ENCODE data around the gene LRP8.
A peak's percentile ranks its signal among the peaks of the same experiment; 100 is the strongest.

Gene LRP8

GRCh38 chr1:53368314-53369033, 40.6 kb upstream of the LRP8 start:
- Histone ChIP-seq H3K9me2 (replicated peaks; ENCODE audit: low read depth, low read length) (no peaks in the 10 kb centered on the region), H3K36me3 (ENCODE audit: insufficient read depth, low read length) (no peaks in the 10 kb centered on the region), H2AFZ (ENCODE audit: low read length) (no peak overlapping the region), H3F3A (ENCODE audit: low read depth) (no peaks in the 10 kb centered on the region), H3K9me3 (ENCODE audit: insufficient read depth, low read depth, low read length) (no peaks in the 10 kb centered on the region), H3K9ac (ENCODE audit: low read depth, low read length, poor library complexity, severe bottlenecking) (no peak overlapping the region), H3K4me3 (ENCODE audit: low read length, poor library complexity, severe bottlenecking) (no peak overlapping the region), H3K4me1 (ENCODE audit: insufficient read depth, low read length, poor library complexity, severe bottlenecking) (peaks cover 6% of the 10 kb centered on the region), H3K79me2 (ENCODE audit: insufficient read depth, low read length) (no peaks in the 10 kb centered on the region), H3K27me3 (ENCODE audit: insufficient read depth, low read length, poor library complexity, severe bottlenecking) (no peaks in the 10 kb centered on the region), H4K20me1 (ENCODE audit: insufficient read depth, low read length, poor library complexity, severe bottlenecking) (no peaks in the 10 kb centered on the region), H3K4me2 (ENCODE audit: low read depth, low read length, poor library complexity, severe bottlenecking) (no peak overlapping the region)
- TF ChIP-seq EZH2phosphoT487 (IDR thresholded peaks at IDR 0.05; ENCODE audit: borderline replicate concordance) (no peak), CTCF (conservative IDR thresholded peaks at IDR 0.05; ENCODE audit: low read length) (no peak)

- Histone ChIP-seq H3K9me3 (ENCODE audit: insufficient read depth, low read depth, low read length) (no peaks in the 10 kb centered on the region), H3K36me3 (ENCODE audit: insufficient read depth, low read length) (no peaks in the 10 kb centered on the region), H3K4me2 (ENCODE audit: low read depth, low read length, poor library complexity, severe bottlenecking) (peak overlapping the region; percentile 19), H4K20me1 (ENCODE audit: insufficient read depth, low read length, poor library complexity, severe bottlenecking) (no peaks in the 10 kb centered on the region), H3K27me3 (ENCODE audit: insufficient read depth, low read length, poor library complexity, severe bottlenecking) (no peaks in the 10 kb centered on the region), H3K9ac (ENCODE audit: low read depth, low read length, poor library complexity, severe bottlenecking) (no peak overlapping the region), H2AFZ (ENCODE audit: low read length) (no peak overlapping the region), H3K4me1 (ENCODE audit: insufficient read depth, low read length, poor library complexity, severe bottlenecking) (peaks cover 6% of the 10 kb centered on the region), H3K9me2 (replicated peaks; ENCODE audit: low read depth, low read length) (no peaks in the 10 kb centered on the region), H3F3A (ENCODE audit: low read depth) (no peaks in the 10 kb centered on the region), H3K79me2 (ENCODE audit: insufficient read depth, low read length) (no peaks in the 10 kb centered on the region), H3K4me3 (ENCODE audit: low read length, poor library complexity, severe bottlenecking) (no peak overlapping the region)
- TF ChIP-seq CTCF (conservative IDR thresholded peaks at IDR 0.05; ENCODE audit: low read length), result no peak
- TF ChIP-seq EZH2phosphoT487 (IDR thresholded peaks at IDR 0.05; ENCODE audit: borderline replicate concordance), result no peak
These were observed 39.8 kb upstream of the LRP8 start for GRCh38 chr1:53367503-53368313.

GRCh38 chr1:53366901-53367502, 39.1 kb upstream of the LRP8 start:
- H2AFZ ChIP-seq (ENCODE audit: low read length), result no peak overlapping the region
- H3F3A ChIP-seq (ENCODE audit: low read depth), result no peaks in the 10 kb centered on the region
- no peak overlapping the region for H3K4me3 ChIP-seq (ENCODE audit: low read length, poor library complexity, severe bottlenecking)
- TF ChIP-seq CTCF (conservative IDR thresholded peaks at IDR 0.05; ENCODE audit: low read length) (no peak), EZH2phosphoT487 (IDR thresholded peaks at IDR 0.05; ENCODE audit: borderline replicate concordance) (no peak)
- H3K36me3 ChIP-seq (ENCODE audit: insufficient read depth, low read length), result no peaks in the 10 kb centered on the region
- H4K20me1 ChIP-seq (ENCODE audit: insufficient read depth, low read length, poor library complexity, severe bottlenecking), result no peaks in the 10 kb centered on the region
- H3K9ac ChIP-seq (ENCODE audit: low read depth, low read length, poor library complexity, severe bottlenecking), result no peak overlapping the region
- no peaks in the 10 kb centered on the region for H3K9me2 ChIP-seq (replicated peaks; ENCODE audit: low read depth, low read length)
- H3K9me3 ChIP-seq (ENCODE audit: insufficient read depth, low read depth, low read length), result no peaks in the 10 kb centered on the region
- H3K4me1 ChIP-seq (ENCODE audit: insufficient read depth, low read length, poor library complexity, severe bottlenecking), result peaks cover 6% of the 10 kb centered on the region
- H3K79me2 ChIP-seq (ENCODE audit: insufficient read depth, low read length), result no peaks in the 10 kb centered on the region
- H3K27me3 ChIP-seq (ENCODE audit: insufficient read depth, low read length, poor library complexity, severe bottlenecking), result no peaks in the 10 kb centered on the region
- H3K4me2 ChIP-seq (ENCODE audit: low read depth, low read length, poor library complexity, severe bottlenecking), result no peak overlapping the region
